Uterus (tissue), 4 donors: Measurements from ENCODE around the gene PALB2. TPM values are rescaled to one million over a fixed set of nuclear protein-coding genes. Genes with fewer than 3 reads are reported as not detected.

ENCODE experiments used
- DNase-seq, 2 donors: peaks; one replicate each; pipeline ENCODE4 v3.0.0-alpha.2; 2019 to 2020
- H3K27ac ChIP-seq, 2 donors: fragments of 200-600 bp; sonication (generic); 1 replicate in 1 of 2; 2 replicates in 1 of 2; pipeline ENCODE4 v1.5.1; 2016 to 2018
- H3K27me3 ChIP-seq, 2 donors: fragments of 200-600 bp; sonication (generic); one replicate each; pipeline ENCODE4 v1.5.1; 2018 to 2019; ENCODE audit warnings: control low read depth in 1 of 2
- H3K36me3 ChIP-seq, 2 donors: fragments of 200-600 bp; sonication (generic); one replicate each; pipeline ENCODE4 v1.5.1; 2019; ENCODE audit warnings: control low read depth in 1 of 2
- H3K4me1 ChIP-seq, 2 donors: fragments of 200-600 bp; sonication (generic); one replicate each; pipeline ENCODE4 v1.5.1; 2018 to 2019; ENCODE audit warnings: control low read depth in 1 of 2
- H3K4me3 ChIP-seq, 2 donors: fragments of 200-600 bp; sonication (generic); 1 replicate in 1 of 2; 2 replicates in 1 of 2; pipeline ENCODE4 v1.5.1; 2018 to 2019; ENCODE audit warnings: mild to moderate bottlenecking in 1 of 2
- H3K9me3 ChIP-seq, 2 donors: fragments of 200-600 bp; sonication (generic); one replicate each; pipeline ENCODE4 v1.5.1; 2019; ENCODE audit warnings: control low read depth in 1 of 2
- CTCF ChIP-seq, 4 experiments: fragments of 200-600 bp in 2 of 4; fragments of 450-650 bp in 2 of 4; sonication (generic) in 2 of 4; IDR thresholded peaks; one replicate each; pipeline ENCODE4 v1.5.1; 2016 to 2019; ENCODE audit warnings: antibody characterized with exemption in 4 of 4, mild to moderate bottlenecking in 2 of 4, moderate library complexity in 1 of 4
- POLR2A ChIP-seq, 2 donors: fragments of 450-650 bp; IDR thresholded peaks; one replicate each; pipeline ENCODE4 v1.6.1; 2016; ENCODE audit warnings: antibody characterized with exemption in 2 of 2, mild to moderate bottlenecking in 1 of 2, moderate library complexity in 1 of 2
- intact Hi-C: fragments of 100-400 bp; cut with DNase I; formaldehyde crosslinking; loops from one replicate; pipeline ENCODE4 v1.15.1; 2023; ENCODE audit warnings: low total_unique reads
- total RNA-seq, 4 donors: library from RNA; depleted of rRNA in 3 of 4; stranded (reverse); fragments of >200 nt in 3 of 4; gene quantifications; one replicate each; pipeline versions ENCODE4 v1.1.0 to v1.2.4, GENCODE V29; 2014 to 2023
- donor health status: DM: yes; HTN: yes; CAD: no.

Gene PALB2
- total RNA-seq, 4 donors from 2014 or later: 1.5 to 11.3 (median 6.5) TPM

- no peak overlapping the region for H3K4me3 ChIP-seq
- no peak for DNase-seq
- no peak overlapping the region for H3K27ac ChIP-seq
- intact Hi-C loops: no loop called here
- no peaks in the 10 kb centered on the region for H3K36me3 ChIP-seq
- H3K27me3 ChIP-seq: no peaks in the 10 kb centered on the region
- TF ChIP-seq CTCF (IDR thresholded peaks at IDR 0.05) (no peak), POLR2A (IDR thresholded peaks at IDR 0.05) (no peak)
- H3K9me3 ChIP-seq: no peaks in the 10 kb centered on the region
- H3K4me1 ChIP-seq: no peaks in the 10 kb centered on the region
These were observed 67.3 kb downstream of the PALB2 start for GRCh38 chr16:23573817-23574216.

- Histone ChIP-seq H3K4me3 (no peak overlapping the region), H3K4me1 (no peaks in the 10 kb centered on the region), H3K9me3 (no peaks in the 10 kb centered on the region), H3K27me3 (no peaks in the 10 kb centered on the region), H3K36me3 (no peaks in the 10 kb centered on the region), H3K27ac (no peak overlapping the region)
- no peak for DNase-seq
- intact Hi-C loops: no loop called here
- TF ChIP-seq CTCF (IDR thresholded peaks at IDR 0.05): no peak
- TF ChIP-seq POLR2A (IDR thresholded peaks at IDR 0.05): no peak
These were observed 68.7 kb downstream of the PALB2 start for GRCh38 chr16:23572394-23572793.

- H3K4me1 ChIP-seq: no peaks in the 10 kb centered on the region
- no peak overlapping the region for H3K4me3 ChIP-seq
- intact Hi-C loops: no loop called here
- no peak for TF ChIP-seq CTCF (IDR thresholded peaks at IDR 0.05)
- no peak for DNase-seq
- no peaks in the 10 kb centered on the region for H3K9me3 ChIP-seq
- H3K36me3 ChIP-seq: no peaks in the 10 kb centered on the region
- no peaks in the 10 kb centered on the region for H3K27me3 ChIP-seq
- H3K27ac ChIP-seq: no peak overlapping the region
These were observed 69.2 kb downstream of the PALB2 start for GRCh38 chr16:23571895-23572294.

GRCh38 chr16:23570992-23571632 is 70.0 kb downstream of the PALB2 start:
- Histone ChIP-seq H3K27ac (no peak overlapping the region), H3K27me3 (no peaks in the 10 kb centered on the region), H3K4me1 (no peaks in the 10 kb centered on the region), H3K4me3 (no peak overlapping the region), H3K36me3 (no peaks in the 10 kb centered on the region), H3K9me3 (no peaks in the 10 kb centered on the region)
- DNase-seq: no peak
- intact Hi-C loops: no loop called here
- TF ChIP-seq CTCF (IDR thresholded peaks at IDR 0.05): no peak
- no peak for TF ChIP-seq POLR2A (IDR thresholded peaks at IDR 0.05)

GRCh38 chr16:23567602-23568001 is 73.5 kb downstream of the PALB2 start:
- no peak for DNase-seq
- Histone ChIP-seq H3K27ac (no peak overlapping the region), H3K36me3 (no peaks in the 10 kb centered on the region), H3K4me1 (no peaks in the 10 kb centered on the region), H3K4me3 (no peak overlapping the region), H3K27me3 (no peaks in the 10 kb centered on the region), H3K9me3 (no peaks in the 10 kb centered on the region)
- no peak for TF ChIP-seq POLR2A (IDR thresholded peaks at IDR 0.05)
- TF ChIP-seq CTCF (IDR thresholded peaks at IDR 0.05): no peak
- intact Hi-C loops: no loop called here
